ENCODE data around the gene TBX2.

TBX2 gene

DNA sequence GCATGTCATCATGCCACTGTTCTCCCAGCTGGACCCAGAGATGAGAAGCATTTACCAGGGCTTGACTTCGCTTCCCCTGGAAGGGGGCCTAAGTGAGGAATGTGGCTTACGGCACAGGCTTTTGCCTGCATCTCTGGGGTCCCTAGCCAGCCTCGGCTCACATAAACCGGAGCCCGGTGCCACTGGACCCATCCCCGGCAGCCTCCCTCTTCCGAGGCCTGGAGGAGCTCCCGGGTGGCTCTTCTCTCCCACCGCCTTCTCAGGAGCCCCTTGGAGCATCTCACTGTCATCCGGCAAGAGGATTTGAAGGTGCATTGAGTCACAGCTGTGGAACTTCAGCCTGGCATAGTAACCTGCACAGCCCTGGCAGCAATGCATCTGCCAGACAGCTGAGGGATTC lies 29.9 kb upstream of the TBX2 start:
- no peak for FAIRE-seq

DNA sequence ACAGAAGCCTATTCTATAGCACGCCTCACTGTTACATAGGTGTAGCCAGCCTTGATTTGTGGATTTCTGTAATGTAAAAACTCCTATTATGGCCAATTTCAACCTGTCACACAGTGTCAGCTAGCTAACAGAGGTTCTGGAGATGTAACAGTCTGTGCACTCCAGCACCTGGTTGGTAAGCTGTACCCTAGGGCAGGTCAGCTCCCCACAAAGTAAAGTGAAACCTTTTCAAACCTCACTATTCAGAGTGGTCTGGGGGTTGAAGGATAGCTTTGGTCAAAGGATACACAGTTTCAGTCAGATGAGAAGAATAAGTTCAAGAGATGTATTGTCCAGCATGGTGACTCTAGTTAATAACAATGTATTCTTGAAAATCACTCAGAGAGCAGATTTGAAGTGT lies 28.5 kb upstream of the TBX2 start:
- FAIRE-seq = no peak

GRCh38 chr17:61371606-61372005 lies 28.0 kb upstream of the TBX2 start:
- FAIRE-seq = no peak

GRCh38 chr17:61372436-61372835 lies 27.2 kb upstream of the TBX2 start:
- FAIRE-seq = no peak

DNA sequence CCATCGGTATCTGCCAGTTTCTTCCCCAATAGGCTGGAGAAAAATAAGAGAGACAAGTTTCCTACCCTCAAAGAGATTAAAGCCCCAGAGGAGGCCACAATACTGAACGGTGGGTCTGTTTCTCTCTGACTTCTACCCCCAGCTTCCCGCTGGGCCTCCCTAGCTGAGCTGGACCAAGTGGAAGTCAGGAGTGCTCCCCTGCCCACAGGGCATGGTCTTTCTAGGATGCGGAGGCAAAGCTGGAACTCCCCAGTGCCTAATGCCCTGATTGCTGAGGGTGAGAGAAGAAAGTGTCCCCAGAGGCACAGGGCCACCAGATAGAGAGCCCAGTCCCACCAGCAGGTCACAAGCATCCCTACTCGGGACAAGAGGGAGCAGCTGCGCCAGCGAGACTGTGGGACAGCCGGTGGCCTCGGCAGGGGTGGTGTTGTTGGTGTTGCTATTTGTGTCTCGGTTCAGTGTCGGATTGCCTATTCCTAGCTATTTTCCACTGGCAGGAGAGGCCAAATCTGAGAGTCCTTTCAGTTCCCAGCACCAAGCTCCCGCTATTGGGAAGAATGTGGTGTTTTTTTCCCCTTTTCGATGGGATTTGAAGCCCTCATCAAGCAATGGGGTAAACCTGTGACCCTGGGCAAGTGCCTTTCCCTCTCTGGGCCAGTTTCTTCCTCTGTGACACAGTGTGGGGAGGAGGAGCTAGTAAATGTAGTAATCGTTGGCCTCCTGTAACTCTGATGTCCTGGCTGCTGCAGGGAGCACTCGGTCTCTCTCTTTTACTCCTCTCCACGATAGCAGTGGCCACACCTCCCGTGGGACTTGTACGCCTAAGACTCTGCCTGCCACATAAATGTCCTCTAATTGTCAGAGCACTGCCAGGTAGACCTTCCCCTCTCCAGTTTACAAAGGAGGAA lies 22.5 kb upstream of the TBX2 start:
- FAIRE-seq = no peak

GRCh38 chr17:61378658-61379456 lies 20.8 kb upstream of the TBX2 start:
- no peak for FAIRE-seq

DNA sequence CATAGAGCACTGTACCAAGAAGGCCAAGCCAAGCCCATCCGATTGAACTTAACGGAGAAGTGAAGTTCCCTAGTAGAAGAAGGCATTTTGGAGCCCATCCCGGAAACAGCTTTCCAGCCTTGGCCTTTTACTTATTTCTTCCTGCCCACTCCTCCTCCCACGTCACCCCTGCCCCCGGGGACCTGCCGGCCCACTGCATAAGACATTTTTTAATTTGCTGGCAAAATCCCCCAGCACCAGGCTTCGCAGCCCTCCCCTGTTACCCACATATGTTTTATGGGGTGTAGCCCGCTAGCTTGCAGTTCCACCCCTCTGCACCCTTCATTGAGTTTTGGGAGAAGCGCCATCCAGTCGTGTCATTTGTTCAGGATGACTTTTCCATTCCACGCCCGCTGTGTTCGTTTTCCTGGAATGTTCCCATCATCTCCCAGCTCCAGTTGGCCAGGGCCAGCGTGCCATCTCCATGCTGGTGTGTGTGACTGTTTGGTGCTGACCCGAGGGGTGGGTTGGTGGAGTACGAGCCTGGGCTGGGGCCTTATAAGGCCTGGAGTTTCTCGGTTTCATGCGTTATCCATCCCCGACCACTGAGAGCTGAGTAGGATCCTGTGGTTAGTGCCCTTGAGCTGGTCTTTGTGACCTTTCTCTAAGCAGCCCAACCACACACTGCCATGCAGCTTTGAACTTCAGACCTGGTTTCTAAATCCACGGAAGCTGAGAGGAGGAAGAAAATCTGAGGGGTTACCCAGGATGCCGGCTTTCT lies 20.0 kb upstream of the TBX2 start:
- no peak for FAIRE-seq

- FAIRE-seq = no peak
These were observed 19.3 kb upstream of the TBX2 start for GRCh38 chr17:61380217-61380835.

GRCh38 chr17:61380836-61381525 lies 18.7 kb upstream of the TBX2 start:
- no peak for FAIRE-seq

- no peak for FAIRE-seq
These were observed 18.1 kb upstream of the TBX2 start for GRCh38 chr17:61381537-61381936.

DNA sequence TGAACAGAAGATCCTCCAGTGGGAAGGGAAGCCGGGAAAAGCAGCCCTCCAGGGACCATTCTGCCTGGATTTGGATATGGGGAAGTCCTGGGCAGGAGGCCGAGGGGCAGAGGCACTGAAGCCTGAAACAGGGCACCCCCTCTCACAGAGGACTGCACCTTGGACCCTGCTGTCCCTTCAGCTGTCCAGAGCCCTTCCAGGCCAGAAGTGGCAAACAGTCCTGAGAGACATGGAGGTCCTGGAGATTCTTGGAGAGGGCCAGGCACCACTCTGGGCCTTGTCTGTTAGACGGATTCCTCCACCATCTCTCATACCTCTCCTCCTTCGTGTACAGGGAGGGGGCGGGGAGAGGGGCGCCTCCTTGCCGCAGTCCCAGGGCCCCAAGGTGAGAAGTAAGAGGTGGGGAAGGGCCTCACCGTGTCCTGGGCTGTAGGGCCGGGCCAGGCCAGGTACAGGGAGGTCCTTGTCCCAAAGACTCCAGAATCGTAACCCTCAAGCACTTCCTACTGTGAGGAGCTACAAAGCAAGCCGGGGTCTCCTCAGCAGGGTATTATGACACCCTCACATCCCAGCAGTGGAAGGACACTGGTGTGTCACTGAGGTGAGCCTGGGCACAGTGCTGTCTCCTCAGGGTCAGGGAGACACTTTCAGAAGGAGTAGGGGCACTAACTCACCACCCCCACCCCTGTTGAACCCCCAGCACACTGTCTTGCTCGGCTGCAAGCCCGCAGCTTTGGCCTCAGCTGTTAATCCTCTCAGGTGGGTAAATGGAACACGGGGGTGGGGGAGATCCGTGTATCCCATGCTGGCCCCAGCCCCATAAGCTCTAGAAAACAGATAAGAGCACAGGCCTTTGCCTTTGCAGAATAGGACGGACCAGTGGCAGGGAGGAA lies 16.6 kb upstream of the TBX2 start:
- FAIRE-seq = no peak

DNA sequence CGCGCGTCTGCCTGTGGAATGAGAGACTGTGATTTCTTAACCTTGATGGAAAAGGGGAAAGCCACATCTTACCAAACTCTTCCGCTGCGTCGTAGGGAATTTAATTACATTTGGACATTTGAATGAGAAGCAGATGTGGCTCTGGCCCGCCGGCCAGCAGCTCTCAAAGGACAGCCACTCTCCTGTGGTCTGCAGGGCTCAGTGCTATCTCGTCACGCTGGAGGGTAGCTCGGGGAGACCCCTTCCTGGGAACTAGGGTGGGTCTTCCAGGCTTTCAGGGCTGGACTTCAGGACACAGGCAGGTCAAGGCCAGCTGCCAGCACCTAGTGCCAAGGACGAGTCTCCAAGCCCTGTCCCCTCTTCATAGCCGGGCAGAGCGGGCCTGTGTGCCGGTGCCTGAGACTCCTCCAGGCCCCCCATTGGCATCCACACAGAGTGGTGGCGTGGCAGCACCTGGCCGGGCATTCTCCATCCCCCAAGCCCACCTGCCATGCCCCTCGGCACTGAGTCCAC lies 15.9 kb upstream of the TBX2 start:
- FAIRE-seq = no peak

DNA sequence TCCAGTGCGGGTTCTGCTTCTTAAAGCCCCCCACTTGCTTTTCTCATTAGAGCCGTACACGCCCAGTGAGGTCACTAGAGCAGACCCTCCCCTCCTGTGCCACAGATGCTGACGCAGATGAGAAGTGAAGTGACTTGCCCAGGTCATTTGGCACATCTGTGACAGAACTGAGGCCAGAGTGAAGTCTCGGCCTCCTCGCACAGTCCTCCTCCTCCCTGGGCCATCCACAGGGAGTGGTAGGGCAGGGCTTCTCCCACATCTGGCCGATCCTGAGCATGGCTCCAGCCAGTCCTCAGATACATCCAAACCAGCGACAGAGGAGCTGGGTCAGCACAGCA lies 15.3 kb upstream of the TBX2 start:
- no peak for FAIRE-seq

DNA sequence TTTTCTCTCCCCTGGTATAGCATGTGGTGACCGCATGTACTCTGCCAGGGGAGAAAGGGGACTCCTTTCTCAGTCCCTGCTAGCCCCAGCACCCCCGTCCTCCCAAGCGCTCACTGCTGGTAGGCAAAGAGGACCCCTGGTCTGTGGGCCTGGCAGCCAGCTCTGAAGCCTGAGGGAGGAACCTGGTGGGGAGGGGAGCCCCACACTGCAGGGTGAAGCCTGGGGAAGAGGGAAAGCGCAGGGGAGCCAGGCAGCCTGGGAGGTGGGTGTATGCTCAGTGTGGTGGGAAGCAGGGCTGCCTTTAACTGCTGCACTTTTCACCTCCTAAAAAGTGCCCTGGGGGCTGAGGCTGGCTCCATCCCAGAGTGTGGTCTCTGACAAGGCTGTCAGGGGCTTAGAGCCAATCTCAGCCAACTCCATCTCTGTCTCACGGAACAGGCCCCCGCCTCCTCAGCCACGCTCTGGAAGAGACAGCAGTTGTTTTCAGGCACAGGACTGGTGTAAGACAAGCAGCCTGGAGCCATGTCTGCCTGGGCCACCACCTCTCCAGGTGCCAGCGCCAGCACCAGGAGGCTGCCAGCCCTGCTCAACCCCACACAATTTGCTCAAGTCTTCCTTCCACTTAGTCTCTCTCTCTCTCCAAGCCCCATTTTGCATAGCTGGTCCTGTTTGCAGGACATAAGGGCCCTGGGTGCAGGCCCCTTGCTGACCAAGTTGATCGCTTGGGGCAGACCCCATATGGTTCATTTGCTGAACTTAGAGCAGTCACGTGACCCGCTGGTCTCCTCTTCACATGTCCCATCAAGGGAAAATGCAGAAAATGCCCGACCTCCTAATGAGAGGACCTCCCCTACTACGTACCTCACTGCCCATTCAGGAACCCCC lies 14.7 kb upstream of the TBX2 start:
- no peak for FAIRE-seq

DNA sequence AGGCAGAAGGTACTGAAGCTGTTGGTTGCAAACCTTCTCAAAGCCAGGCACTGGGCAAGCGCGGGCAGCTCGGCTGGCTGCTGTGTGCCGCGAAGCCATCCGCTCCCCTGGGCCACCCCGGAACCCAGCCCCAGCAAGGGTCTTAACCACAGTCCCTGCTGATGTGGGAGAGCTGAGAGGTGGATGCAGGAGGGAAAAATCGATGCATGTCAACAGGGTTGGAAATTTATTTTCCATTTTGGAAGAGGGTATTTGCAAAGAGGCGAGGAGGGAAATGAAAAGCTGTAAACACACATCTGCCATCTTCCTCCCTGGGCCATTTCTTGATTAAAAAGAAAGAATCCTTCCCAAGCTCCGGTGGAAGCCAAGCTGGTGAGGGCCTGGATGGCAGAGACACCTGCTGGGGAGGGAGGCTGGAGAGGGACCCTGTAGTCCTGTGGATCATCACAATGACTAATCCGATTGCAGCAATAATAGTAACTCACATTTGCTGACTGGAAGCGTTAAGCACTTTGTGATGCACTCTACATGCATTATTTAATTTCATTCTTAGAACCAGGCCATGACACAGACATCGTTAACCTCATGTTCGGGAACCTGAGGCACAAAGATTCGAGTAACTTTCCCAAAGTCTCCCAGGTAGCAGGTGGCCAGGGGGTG lies 13.9 kb upstream of the TBX2 start:
- FAIRE-seq = no peak

- FAIRE-seq = no peak
These were observed 13.4 kb upstream of the TBX2 start for GRCh38 chr17:61386251-61386650.

DNA sequence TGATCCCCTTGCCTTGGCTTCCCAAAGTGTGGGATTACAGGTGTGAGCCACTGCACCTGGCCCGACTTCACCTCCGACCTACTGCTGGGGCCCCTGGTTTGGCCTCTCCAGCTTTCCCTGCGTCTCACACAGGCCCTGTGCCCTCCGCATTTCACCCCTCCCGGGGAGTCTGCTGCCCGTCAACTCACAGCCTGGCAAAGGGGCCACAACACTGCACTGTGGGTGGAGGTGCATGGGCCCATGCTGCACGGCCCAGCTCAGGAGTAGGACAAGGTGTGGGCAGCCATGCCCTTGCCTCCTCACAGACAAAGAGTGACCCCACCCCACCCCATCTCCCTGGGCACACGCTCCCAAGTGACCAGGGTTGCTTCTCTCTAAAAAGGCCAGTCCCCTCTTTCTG lies 12.6 kb upstream of the TBX2 start:
- no peak for FAIRE-seq

DNA sequence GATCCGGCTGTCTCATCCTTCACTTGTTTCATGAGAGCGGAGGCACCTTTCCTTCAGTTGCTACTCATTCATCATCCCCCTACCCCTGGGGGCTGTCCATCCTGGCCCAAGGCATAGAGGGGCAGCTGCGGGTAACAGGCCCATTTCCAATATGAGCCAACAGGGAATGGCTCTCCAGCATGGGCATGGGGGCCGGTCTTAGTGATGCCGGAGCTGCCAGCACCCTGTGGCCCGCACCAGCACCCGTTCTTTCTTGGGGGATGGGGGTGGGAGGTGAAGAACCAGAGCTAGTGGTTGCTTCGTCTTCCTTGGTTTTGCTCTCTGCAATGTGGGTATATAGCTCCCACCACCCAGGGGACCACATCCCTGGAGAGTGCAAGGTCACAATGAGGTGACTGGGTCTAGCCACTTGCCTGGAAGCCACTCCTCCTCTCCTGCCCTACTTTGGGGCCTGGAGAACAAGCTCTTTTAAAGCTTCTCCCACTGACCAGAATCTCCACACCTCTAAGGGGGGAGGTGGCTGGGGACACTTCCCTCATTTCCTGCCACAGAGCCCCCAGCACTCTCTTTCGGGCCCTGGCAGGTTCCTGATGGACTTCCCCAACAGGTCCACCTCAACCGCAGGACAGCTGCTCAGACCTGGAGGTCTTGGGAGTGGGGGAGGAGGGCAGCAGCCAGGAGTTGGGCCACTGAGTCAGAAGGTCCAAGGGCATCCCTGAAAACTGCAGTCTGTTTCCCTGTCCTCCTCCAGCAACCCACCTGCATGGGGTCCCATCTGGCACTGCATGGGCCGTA lies 11.9 kb upstream of the TBX2 start:
- no peak for FAIRE-seq

All from G401.6 (cell line).